GM12878 (cell line): ENCODE measurements around the gene TSEN54. TPM values are rescaled to one million over a fixed set of nuclear protein-coding genes. Genes with fewer than 3 reads are reported as not detected.

Source experiments
- ATAC-seq: fragments of 200-7000 bp; cut with Tn5 transposase; 3 replicates; pipeline ENCODE4 v1.9.1; 2020; ENCODE audit warnings: mild to moderate bottlenecking, moderate library complexity
- BruUV-seq: library from RNA; stranded (reverse); fragments of 400-500 nt; replicated peaks from 2 replicates; lab custom pipeline; 2021; lab: Mats Ljungman, UMichigan
- CTCF ChIA-PET: fragments of 300-600 bp; sonication (Branson Sonifier 250); formaldehyde crosslinking; extraction: SDS; loops from one replicate; lab custom pipeline; 2021; ENCODE audit warnings: inconsistent platforms; lab: Yijun Ruan, JAX
- POLR2A ChIA-PET: fragments of 350-600 bp; formaldehyde crosslinking; extraction: SDS; loops from one replicate; lab custom pipeline; 2021; ENCODE audit warnings: inconsistent platforms; lab: Charles Lee
- RAD21 ChIA-PET: fragments of 300-600 bp; sonication (Branson Sonifier 250); formaldehyde crosslinking; loops from one replicate; lab custom pipeline; 2023; ENCODE audit warnings: antibody characterized with exemption; ENCODE audit not compliant: unreplicated experiment; lab: Charles Lee
- SMC1A ChIA-PET: fragments of 300-600 bp; sonication (Branson Sonifier 250); formaldehyde crosslinking; loops from one replicate; lab custom pipeline; 2023; ENCODE audit not compliant: unreplicated experiment, uncharacterized antibody; lab: Charles Lee
- DNase-seq: peaks from one replicate; pipeline ENCODE4 v3.0.0-alpha.2; 2011; ENCODE audit warnings: low read depth, low spot score
- FAIRE-seq: peaks from 3 replicates; lab custom pipeline; 2011; peaks lifted over from hg19 to GRCh38; lab: Jason Lieb, UNC
- H2AFZ ChIP-seq: 2 replicates; pipeline ENCODE4 v1.6.0; 2011; ENCODE audit warnings: low read depth, low read length, control low read depth; ENCODE audit not compliant: control insufficient read depth
- H3K27ac ChIP-seq: 2 replicates; pipeline ENCODE4 v1.5.1; 2011; ENCODE audit warnings: control low read depth; ENCODE audit not compliant: control insufficient read depth, insufficient read depth
- H3K27me3 ChIP-seq, 2 experiments: replicated peaks in 1 of 2; 2 replicates each; pipeline versions ENCODE4 v1.6.0 to v1.6.1; 2011; ENCODE audit warnings: low read length in 1 of 2; ENCODE audit not compliant: control insufficient read depth in 2 of 2, insufficient read depth in 2 of 2
- H3K36me3 ChIP-seq, 2 experiments: 2 replicates each; pipeline ENCODE4 v1.5.1; 2011; ENCODE audit warnings: low read length in 1 of 2; ENCODE audit not compliant: control insufficient read depth in 2 of 2, insufficient read depth in 2 of 2
- H3K4me1 ChIP-seq: 2 replicates; pipeline ENCODE4 v1.6.1; 2011; ENCODE audit warnings: mild to moderate bottlenecking, low read length, moderate library complexity, mixed read lengths; ENCODE audit not compliant: control insufficient read depth, insufficient read depth
- H3K4me2 ChIP-seq: 2 replicates; pipeline ENCODE4 v1.6.0; 2011; ENCODE audit warnings: control low read depth; ENCODE audit not compliant: control insufficient read depth, insufficient read depth
- H3K4me3 ChIP-seq: fragments of 200-600 bp; sonication (generic); 2 replicates; pipeline ENCODE4 v1.5.1; 2016
- H3K79me2 ChIP-seq: 2 replicates; pipeline ENCODE4 v1.6.0; 2011; ENCODE audit warnings: low read length; ENCODE audit not compliant: control insufficient read depth, insufficient read depth
- H3K9ac ChIP-seq: 2 replicates; pipeline ENCODE4 v1.8.0; 2011; ENCODE audit warnings: low read length, control low read depth, mixed read lengths; ENCODE audit not compliant: control insufficient read depth, insufficient read depth
- H3K9me3 ChIP-seq: replicated peaks from 3 replicates; pipeline ENCODE4 v1.5.1; 2011; ENCODE audit warnings: mild to moderate bottlenecking, low read length; ENCODE audit not compliant: control insufficient read depth, insufficient read depth
- H4K20me1 ChIP-seq: 2 replicates; pipeline ENCODE4 v1.6.0; 2011; ENCODE audit not compliant: control insufficient read depth, insufficient read depth
- CEBPB ChIP-seq, 2 experiments: fragments of 150-350 bp in 1 of 2; IDR thresholded peaks; 2 replicates each; pipeline ENCODE4 v1.6.1; 2012 to 2014; ENCODE audit warnings: low read depth in 2 of 2, low read length in 2 of 2, borderline replicate concordance in 1 of 2, inconsistent platforms in 1 of 2
- IKZF2 ChIP-seq, 2 experiments: fragments of 450-650 bp; IDR thresholded peaks; 2 replicates each; pipeline ENCODE4 v1.6.1; 2017; ENCODE audit warnings: mild to moderate bottlenecking in 2 of 2, moderate library complexity in 2 of 2
- KAT2A ChIP-seq: conservative IDR thresholded peaks from 2 replicates; pipeline ENCODE4 v1.6.1; 2011; ENCODE audit warnings: low read depth, low read length; ENCODE audit not compliant: control insufficient read depth
- YBX1 ChIP-seq: fragments of 450-650 bp; IDR thresholded peaks from 2 replicates; pipeline ENCODE4 v1.6.1; 2016; ENCODE audit warnings: antibody characterized with exemption
- ZNF207 ChIP-seq: fragments of 450-650 bp; IDR thresholded peaks from 2 replicates; pipeline ENCODE4 v1.6.1; 2014; ENCODE audit warnings: antibody characterized with exemption, mild to moderate bottlenecking, borderline replicate concordance
- ZSCAN29 ChIP-seq: fragments of 450-650 bp; IDR thresholded peaks from 2 replicates; pipeline ENCODE4 v1.6.1; 2017; ENCODE audit warnings: mild to moderate bottlenecking, moderate library complexity
- WGBS: methylation state at CpG from one replicate; pipeline ENCODE4 v1.1.6; 2016; ENCODE audit warnings: low lambda C conversion rate; ENCODE audit not compliant: insufficient replicate concordance, insufficient coverage; ENCODE audit errors: missing lambda C conversion rate; 5-methylcytosine and 5-hydroxymethylcytosine counted together
- in situ Hi-C: fragments of 300-500 bp; cut with MboI; formaldehyde crosslinking; loops from 9 replicates; pipeline ENCODE4 v1.14.3; 2018; ENCODE audit warnings: mixed read lengths
- intact Hi-C: fragments of 100-400 bp; cut with micrococcal nuclease; formaldehyde crosslinking; loops from one replicate; pipeline ENCODE4 v1.14.2; 2022; ENCODE audit not compliant: unreplicated experiment
- polyA plus RNA-seq, 11 experiments: library from polyadenylated mRNA; depleted of rRNA in 4 of 11; unstranded in 6 of 11; stranded (reverse) in 5 of 11; fragments of >200 nt; fragmentation: Nextera tagmentation in 4 of 11; fragmentation: Illumina TruSeq in 1 of 11; extraction: Ambion mirVana in 4 of 11; extraction: Trizol in 1 of 11; gene quantifications; 1 replicate in 1 of 11; 2 replicates in 10 of 11; pipeline versions ENCODE4 v1.2.1 to v1.2.3, GENCODE V29; 2011 to 2016; ENCODE audit warnings: inconsistent platforms in 2 of 11, missing spikeins in 2 of 11, low read depth in 1 of 11
- total RNA-seq, 4 experiments: library from RNA; depleted of rRNA in 3 of 4; stranded (reverse); fragments of >200 nt in 3 of 4; fragmentation: Illumina TruSeq in 1 of 4; extraction: Trizol in 1 of 4; gene quantifications; 2 replicates each; pipeline versions ENCODE4 v1.2.1 to v1.2.3, GENCODE V29; 2013 to 2021
- TF ChIP-seq, protein P1 (sequence below): IDR thresholded peaks from 2 replicates; pipeline ENCODE4 v1.6.1; 2012; ENCODE audit warnings: mild to moderate bottlenecking, low read depth, low read length
- TF ChIP-seq, protein P2 (sequence below): IDR thresholded peaks from 2 replicates; pipeline ENCODE4 v1.6.1; 2011; ENCODE audit warnings: low read depth, mild to moderate bottlenecking, low read length, moderate library complexity, borderline replicate concordance; ENCODE audit errors: extremely low read depth
- TF ChIP-seq, protein P3 (sequence below): fragments of 450-650 bp; IDR thresholded peaks from 2 replicates; pipeline ENCODE4 v1.6.1; 2017; ENCODE audit warnings: low read depth, mild to moderate bottlenecking, moderate library complexity
- TF ChIP-seq, protein P4 (sequence below): fragments of 450-650 bp; IDR thresholded peaks from 2 replicates; pipeline ENCODE4 v1.6.1; 2017; ENCODE audit warnings: mild to moderate bottlenecking, low read depth, inconsistent platforms; ENCODE audit not compliant: poor library complexity, severe bottlenecking

Gene TSEN54
- total and polyA plus RNA-seq, 10 of the 15 experiments (the other 5 are each of a cell fraction or from before 2014, with no cell fraction given) = 7.1 to 48.0 (median 41.1) TPM

DNA sequence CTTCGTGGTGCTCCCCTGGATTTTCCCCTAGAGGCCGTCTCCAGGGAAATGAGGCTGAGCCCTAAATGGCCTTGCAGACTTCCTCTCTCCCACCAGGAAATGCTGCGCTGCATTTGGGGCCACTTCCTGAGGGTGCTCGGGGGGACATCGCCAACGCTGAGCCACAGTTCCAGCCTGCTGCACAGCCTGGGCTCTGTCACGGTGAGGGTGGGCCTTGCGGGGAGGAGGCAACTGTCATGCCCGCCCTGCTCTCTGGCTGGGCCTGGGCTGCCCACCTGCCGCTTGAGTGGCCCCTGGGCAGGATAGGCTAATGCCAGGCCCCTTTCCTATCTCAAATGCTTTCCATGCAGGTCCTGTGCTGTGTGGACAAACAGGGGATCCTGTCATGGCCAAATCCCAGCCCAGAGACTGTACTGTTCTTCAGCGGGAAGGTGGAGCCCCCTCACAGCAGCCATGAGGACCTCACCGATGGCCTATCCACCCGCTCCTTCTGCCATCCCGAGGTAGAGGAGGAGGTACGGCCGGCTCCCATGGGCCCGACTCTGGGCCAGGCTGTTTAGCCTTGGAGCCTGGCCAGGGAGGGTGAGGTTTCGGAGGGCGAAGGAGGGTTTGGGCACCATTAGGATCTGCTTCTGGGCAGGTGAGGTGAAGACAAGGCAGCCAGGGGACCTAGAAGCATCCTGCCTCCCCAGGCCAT lies 25.2 kb upstream of the TSEN54 start (continued):
- TF ChIP-seq, protein P1, sequence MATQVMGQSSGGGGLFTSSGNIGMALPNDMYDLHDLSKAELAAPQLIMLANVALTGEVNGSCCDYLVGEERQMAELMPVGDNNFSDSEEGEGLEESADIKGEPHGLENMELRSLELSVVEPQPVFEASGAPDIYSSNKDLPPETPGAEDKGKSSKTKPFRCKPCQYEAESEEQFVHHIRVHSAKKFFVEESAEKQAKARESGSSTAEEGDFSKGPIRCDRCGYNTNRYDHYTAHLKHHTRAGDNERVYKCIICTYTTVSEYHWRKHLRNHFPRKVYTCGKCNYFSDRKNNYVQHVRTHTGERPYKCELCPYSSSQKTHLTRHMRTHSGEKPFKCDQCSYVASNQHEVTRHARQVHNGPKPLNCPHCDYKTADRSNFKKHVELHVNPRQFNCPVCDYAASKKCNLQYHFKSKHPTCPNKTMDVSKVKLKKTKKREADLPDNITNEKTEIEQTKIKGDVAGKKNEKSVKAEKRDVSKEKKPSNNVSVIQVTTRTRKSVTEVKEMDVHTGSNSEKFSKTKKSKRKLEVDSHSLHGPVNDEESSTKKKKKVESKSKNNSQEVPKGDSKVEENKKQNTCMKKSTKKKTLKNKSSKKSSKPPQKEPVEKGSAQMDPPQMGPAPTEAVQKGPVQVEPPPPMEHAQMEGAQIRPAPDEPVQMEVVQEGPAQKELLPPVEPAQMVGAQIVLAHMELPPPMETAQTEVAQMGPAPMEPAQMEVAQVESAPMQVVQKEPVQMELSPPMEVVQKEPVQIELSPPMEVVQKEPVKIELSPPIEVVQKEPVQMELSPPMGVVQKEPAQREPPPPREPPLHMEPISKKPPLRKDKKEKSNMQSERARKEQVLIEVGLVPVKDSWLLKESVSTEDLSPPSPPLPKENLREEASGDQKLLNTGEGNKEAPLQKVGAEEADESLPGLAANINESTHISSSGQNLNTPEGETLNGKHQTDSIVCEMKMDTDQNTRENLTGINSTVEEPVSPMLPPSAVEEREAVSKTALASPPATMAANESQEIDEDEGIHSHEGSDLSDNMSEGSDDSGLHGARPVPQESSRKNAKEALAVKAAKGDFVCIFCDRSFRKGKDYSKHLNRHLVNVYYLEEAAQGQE = no peak
- TF ChIP-seq, all 136 proteins: peak for 0

DNA sequence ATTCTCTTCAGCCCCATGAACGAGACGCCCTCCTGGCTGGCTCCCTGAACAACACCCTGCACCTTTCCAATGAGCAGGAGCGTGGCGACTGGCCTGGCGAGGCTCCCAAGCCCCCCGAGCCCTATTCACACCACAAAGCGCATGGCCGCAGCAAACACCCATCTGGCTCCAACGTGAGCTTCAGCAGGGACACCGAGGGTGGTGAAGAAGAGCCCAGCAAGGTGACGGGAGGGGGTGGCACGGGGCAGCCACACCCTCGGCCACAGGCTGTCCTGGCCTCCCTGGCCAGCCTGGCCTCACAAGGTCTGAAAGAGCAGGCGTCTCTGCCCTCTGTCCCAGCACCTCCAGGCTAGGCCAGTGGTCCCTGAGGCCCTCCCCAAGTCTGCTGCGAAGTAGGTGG lies 24.6 kb upstream of the TSEN54 start:
- SMC1A ChIA-PET = no interaction called here
- TF ChIP-seq CEBPB (IDR thresholded peaks at IDR 0.05; ENCODE audit: borderline replicate concordance in 1 of 2, low read depth in 2 of 2, low read length in 2 of 2) (no peak), IKZF2 (IDR thresholded peaks at IDR 0.05) (no peak), YBX1 (no peak), ZNF207 (no peak), ZSCAN29 (no peak), KAT2A (no peak)
- TF ChIP-seq, protein P2, sequence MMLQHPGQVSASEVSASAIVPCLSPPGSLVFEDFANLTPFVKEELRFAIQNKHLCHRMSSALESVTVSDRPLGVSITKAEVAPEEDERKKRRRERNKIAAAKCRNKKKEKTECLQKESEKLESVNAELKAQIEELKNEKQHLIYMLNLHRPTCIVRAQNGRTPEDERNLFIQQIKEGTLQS = no peak
- TF ChIP-seq, protein P3, sequence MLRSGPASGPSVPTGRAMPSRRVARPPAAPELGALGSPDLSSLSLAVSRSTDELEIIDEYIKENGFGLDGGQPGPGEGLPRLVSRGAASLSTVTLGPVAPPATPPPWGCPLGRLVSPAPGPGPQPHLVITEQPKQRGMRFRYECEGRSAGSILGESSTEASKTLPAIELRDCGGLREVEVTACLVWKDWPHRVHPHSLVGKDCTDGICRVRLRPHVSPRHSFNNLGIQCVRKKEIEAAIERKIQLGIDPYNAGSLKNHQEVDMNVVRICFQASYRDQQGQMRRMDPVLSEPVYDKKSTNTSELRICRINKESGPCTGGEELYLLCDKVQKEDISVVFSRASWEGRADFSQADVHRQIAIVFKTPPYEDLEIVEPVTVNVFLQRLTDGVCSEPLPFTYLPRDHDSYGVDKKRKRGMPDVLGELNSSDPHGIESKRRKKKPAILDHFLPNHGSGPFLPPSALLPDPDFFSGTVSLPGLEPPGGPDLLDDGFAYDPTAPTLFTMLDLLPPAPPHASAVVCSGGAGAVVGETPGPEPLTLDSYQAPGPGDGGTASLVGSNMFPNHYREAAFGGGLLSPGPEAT = no peak
- TF ChIP-seq, protein P4, sequence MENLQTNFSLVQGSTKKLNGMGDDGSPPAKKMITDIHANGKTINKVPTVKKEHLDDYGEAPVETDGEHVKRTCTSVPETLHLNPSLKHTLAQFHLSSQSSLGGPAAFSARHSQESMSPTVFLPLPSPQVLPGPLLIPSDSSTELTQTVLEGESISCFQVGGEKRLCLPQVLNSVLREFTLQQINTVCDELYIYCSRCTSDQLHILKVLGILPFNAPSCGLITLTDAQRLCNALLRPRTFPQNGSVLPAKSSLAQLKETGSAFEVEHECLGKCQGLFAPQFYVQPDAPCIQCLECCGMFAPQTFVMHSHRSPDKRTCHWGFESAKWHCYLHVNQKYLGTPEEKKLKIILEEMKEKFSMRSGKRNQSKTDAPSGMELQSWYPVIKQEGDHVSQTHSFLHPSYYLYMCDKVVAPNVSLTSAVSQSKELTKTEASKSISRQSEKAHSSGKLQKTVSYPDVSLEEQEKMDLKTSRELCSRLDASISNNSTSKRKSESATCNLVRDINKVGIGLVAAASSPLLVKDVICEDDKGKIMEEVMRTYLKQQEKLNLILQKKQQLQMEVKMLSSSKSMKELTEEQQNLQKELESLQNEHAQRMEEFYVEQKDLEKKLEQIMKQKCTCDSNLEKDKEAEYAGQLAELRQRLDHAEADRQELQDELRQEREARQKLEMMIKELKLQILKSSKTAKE = no peak

More for the DNA sequence above, 24.6 kb upstream of the TSEN54 start:
- H4K20me1 ChIP-seq = no peaks in the 10 kb centered on the region
- ChIA-PET POLR2A (no interaction called here), CTCF (no interaction called here), RAD21 (no interaction called here)
- BruUV-seq = no TSS peak
- H3K4me1 ChIP-seq = peaks cover 13% of the 10 kb centered on the region
- no peak overlapping the region for H2AFZ ChIP-seq
- no peaks in the 10 kb centered on the region for H3K79me2 ChIP-seq
- H3K27ac ChIP-seq = no peak overlapping the region
- H3K9ac ChIP-seq = no peak overlapping the region
- no peaks in the 10 kb centered on the region for H3K9me3 ChIP-seq
- intact Hi-C loops (no loop called here), in situ Hi-C loops (no loop called here)
- peaks cover 7 to 15% of the 10 kb centered on the region in 2 experiments; a peak in 3 of 4 replicates for H3K36me3 ChIP-seq
- DNase-seq = no peak
- no peaks in the 10 kb centered on the region for H3K27me3 ChIP-seq
- no peak for FAIRE-seq
- 80% methylated on average over 15 of the region's 15 CpGs for WGBS
- no peak for ATAC-seq
- no peak overlapping the region for H3K4me2 ChIP-seq
- H3K4me3 ChIP-seq = no peak overlapping the region
